Endothelial cell of umbilical vein (primary cell): ENCODE measurements around the gene VEZT.

ENCODE experiments used
- CTCF ChIP-seq, 2 donors: IDR thresholded peaks; 1 replicate in 1 of 2; 2 replicates in 1 of 2; pipeline ENCODE4 v1.5.1; 2011; ENCODE audit warnings: low read length in 2 of 2, mild to moderate bottlenecking in 2 of 2, moderate library complexity in 2 of 2, control low read depth in 1 of 2, inconsistent platforms in 1 of 2, low read depth in 1 of 2; ENCODE audit not compliant: insufficient read depth in 1 of 2; ENCODE audit errors: extremely low read depth in 1 of 2
- EZH2 ChIP-seq: IDR thresholded peaks from 2 replicates; pipeline ENCODE4 v1.6.1; 2012; ENCODE audit warnings: borderline replicate concordance, low read depth, mild to moderate bottlenecking, moderate library complexity, low read length, inconsistent platforms; ENCODE audit not compliant: severe bottlenecking
- GATA2 ChIP-seq: IDR thresholded peaks from 2 replicates; pipeline ENCODE4 v1.7.0; 2011; ENCODE audit warnings: low read depth, mild to moderate bottlenecking, moderate library complexity, mixed read lengths, low read length; ENCODE audit not compliant: insufficient read length, insufficient read depth
- MAX ChIP-seq: IDR thresholded peaks from 2 replicates; pipeline ENCODE4 v1.6.1; 2011; ENCODE audit not compliant: insufficient read depth, insufficient read length
- MYC ChIP-seq: IDR thresholded peaks from one replicate; pipeline ENCODE4 v1.6.1; 2011; ENCODE audit warnings: mild to moderate bottlenecking, low read depth, low read length
- POLR2A ChIP-seq: IDR thresholded peaks from 2 replicates; pipeline ENCODE4 v1.6.1; 2012; ENCODE audit warnings: low read depth, mild to moderate bottlenecking, control low read depth, low read length
- POLR2AphosphoS5 ChIP-seq: IDR thresholded peaks from 2 replicates; pipeline ENCODE4 v1.6.1; 2012; ENCODE audit warnings: low read depth, mild to moderate bottlenecking, control low read depth, low read length, moderate library complexity; ENCODE audit not compliant: insufficient read depth

DNA sequence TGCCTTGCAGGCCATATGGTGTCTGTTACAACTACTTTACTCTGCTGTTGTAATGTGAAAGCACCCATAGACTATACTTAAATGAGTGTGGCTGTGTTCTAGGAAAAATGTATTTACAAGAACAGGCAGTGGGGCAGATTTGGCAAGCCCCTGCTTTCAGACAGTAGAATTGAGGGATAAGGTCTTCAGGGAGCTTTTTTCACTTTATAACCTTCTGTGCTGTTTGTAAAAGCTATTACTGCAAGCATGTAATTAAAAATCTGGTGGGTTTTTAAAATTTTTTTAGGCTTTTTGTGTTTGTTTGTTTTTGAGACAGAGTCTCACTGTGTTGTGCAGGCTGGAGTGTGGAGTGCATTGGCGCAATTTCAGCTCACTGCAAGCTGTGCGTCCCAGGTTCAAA lies 73.9 kb downstream of the VEZT start:
- TF ChIP-seq CTCF (IDR thresholded peaks at IDR 0.05; ENCODE audit: extremely low read depth in 1 of 2, insufficient read depth in 1 of 2, low read depth in 1 of 2, low read length in 2 of 2) (no peak), MAX (no peak), MYC (no peak), GATA2 (no peak), EZH2 (no peak), POLR2A (no peak), POLR2AphosphoS5 (no peak)
